Measurements from ENCODE around the gene SLC16A6.
"Not testable (repeated sequence)": the region's sequence is repeated elsewhere in the genome, so short reads cannot be mapped to it uniquely, and the experiment has no call there.

The SLC16A6 gene

DNA sequence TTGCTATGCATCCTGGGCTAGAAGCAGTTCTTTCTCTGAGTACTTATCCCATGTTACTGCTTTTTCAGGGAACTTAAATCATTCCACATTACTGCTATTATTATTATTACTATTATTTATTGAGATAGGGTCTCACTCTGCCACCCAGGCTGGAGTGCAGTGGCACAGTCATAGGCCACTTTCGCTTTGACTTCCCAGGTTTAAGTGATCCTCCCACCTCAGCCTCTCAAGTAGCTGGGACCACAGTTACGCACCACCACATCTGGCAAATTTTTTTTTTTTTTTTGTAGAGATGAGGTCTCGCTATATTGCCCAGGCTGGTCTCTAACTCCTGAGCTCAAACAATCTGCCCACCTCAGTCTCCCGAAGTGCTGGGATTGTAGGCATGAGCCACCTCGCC is 71.5 kb downstream of the SLC16A6 start:
- DNase-seq (ENCODE audit: low read depth, low spot score): not testable (repeated sequence)
